Tibial nerve (tissue), 4 donors: ENCODE measurements around the gene TMEM233.

Experiments used
- EP300 ChIP-seq, 2 donors: sonication (generic); formaldehyde crosslinking; IDR thresholded peaks; one replicate each; pipeline ENCODE4 v1.6.1; 2017; ENCODE audit warnings: antibody characterized with exemption in 2 of 2, mild to moderate bottlenecking in 1 of 2
- POLR2A ChIP-seq, 2 donors: fragments of 450-650 bp; IDR thresholded peaks; one replicate each; pipeline ENCODE4 v1.6.1; 2017; ENCODE audit warnings: antibody characterized with exemption in 2 of 2, mild to moderate bottlenecking in 2 of 2, moderate library complexity in 2 of 2
- TF ChIP-seq, protein P1 (sequence below), 5 experiments: fragments of 200-600 bp in 3 of 5; fragments of 450-650 bp in 2 of 5; sonication (generic) in 3 of 5; IDR thresholded peaks; one replicate each; pipeline ENCODE4 v1.5.1; 2016 to 2019; ENCODE audit warnings: antibody characterized with exemption in 5 of 5, mild to moderate bottlenecking in 3 of 5, moderate library complexity in 2 of 5

DNA sequence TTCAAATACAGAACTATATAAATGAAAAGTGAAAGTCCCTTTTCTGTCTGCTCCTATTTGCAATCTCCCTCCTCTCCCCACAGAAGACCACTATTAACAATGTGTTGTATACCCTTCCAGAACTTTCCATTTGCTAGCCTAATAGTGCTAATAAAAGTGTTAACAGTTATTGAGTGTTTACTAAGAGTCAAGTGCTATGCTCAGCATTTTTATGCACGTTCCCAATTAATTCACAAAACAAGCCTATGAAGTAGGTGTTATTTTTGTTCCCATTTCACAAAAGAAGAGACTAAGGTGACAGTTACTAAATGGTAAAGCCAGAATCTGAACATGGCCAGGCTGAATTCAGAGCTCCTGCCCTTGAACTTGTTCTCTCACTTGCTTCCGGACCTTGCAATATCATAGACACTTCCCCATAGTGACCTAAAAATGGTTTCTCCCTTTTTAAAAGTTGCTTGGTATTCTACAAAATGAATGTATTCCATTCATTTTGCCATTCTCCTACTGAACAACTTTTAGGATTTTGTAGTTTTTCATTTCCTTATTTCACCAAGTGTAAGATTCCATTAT lies 72.7 kb downstream of the TMEM233 start:
- no peak for TF ChIP-seq POLR2A (IDR thresholded peaks at IDR 0.05)
- TF ChIP-seq, protein P1, sequence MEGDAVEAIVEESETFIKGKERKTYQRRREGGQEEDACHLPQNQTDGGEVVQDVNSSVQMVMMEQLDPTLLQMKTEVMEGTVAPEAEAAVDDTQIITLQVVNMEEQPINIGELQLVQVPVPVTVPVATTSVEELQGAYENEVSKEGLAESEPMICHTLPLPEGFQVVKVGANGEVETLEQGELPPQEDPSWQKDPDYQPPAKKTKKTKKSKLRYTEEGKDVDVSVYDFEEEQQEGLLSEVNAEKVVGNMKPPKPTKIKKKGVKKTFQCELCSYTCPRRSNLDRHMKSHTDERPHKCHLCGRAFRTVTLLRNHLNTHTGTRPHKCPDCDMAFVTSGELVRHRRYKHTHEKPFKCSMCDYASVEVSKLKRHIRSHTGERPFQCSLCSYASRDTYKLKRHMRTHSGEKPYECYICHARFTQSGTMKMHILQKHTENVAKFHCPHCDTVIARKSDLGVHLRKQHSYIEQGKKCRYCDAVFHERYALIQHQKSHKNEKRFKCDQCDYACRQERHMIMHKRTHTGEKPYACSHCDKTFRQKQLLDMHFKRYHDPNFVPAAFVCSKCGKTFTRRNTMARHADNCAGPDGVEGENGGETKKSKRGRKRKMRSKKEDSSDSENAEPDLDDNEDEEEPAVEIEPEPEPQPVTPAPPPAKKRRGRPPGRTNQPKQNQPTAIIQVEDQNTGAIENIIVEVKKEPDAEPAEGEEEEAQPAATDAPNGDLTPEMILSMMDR (IDR thresholded peaks at IDR 0.05) = no peak
- no peak for TF ChIP-seq EP300 (IDR thresholded peaks at IDR 0.05)
